Gastroesophageal sphincter (tissue), 4 donors: ENCODE measurements around the gene IL16. TPM values are rescaled to one million over a fixed set of nuclear protein-coding genes. Genes with fewer than 3 reads are reported as not detected.

Experiments used
- ATAC-seq: fragments of 150-250 bp; one replicate; pipeline ENCODE4 v1.9.1; 2016; ENCODE audit warnings: mild to moderate bottlenecking, moderate library complexity
- H3K27ac ChIP-seq, 4 donors: fragments of 200-600 bp; sonication (generic) in 3 of 4; 1 replicate in 3 of 4; 2 replicates in 1 of 4; pipeline ENCODE4 v1.5.1; 2016 to 2019
- H3K27me3 ChIP-seq: fragments of 200-600 bp; sonication (generic); one replicate; pipeline ENCODE4 v1.5.1; 2019
- H3K36me3 ChIP-seq, 2 donors: fragments of 200-600 bp; sonication (generic); one replicate each; pipeline ENCODE4 v1.5.1; 2019; ENCODE audit warnings: control low read depth in 1 of 2
- H3K4me1 ChIP-seq, 3 donors: fragments of 200-600 bp; sonication (generic); 1 replicate in 2 of 3; 2 replicates in 1 of 3; pipeline ENCODE4 v1.5.1; 2016 to 2019; ENCODE audit warnings: control low read depth in 2 of 3
- H3K4me3 ChIP-seq, 2 donors: fragments of 200-600 bp; sonication (generic); one replicate each; pipeline ENCODE4 v1.5.1; 2019; ENCODE audit warnings: mild to moderate bottlenecking in 1 of 2, moderate library complexity in 1 of 2
- H3K9me3 ChIP-seq, 3 donors: fragments of 200-600 bp; sonication (generic); one replicate each; pipeline ENCODE4 v1.5.1; 2017 to 2019; ENCODE audit warnings: control low read depth in 2 of 3
- EP300 ChIP-seq: sonication (generic); formaldehyde crosslinking; IDR thresholded peaks from one replicate; pipeline ENCODE4 v1.6.1; 2017; ENCODE audit warnings: antibody characterized with exemption, mild to moderate bottlenecking
- POLR2A ChIP-seq, 2 donors: fragments of 450-650 bp; IDR thresholded peaks; one replicate each; pipeline ENCODE4 v1.6.1; 2017; ENCODE audit warnings: antibody characterized with exemption in 2 of 2, mild to moderate bottlenecking in 2 of 2, moderate library complexity in 1 of 2
- POLR2AphosphoS5 ChIP-seq: sonication (generic); formaldehyde crosslinking; IDR thresholded peaks from one replicate; pipeline ENCODE4 v1.6.1; 2017; ENCODE audit warnings: antibody characterized with exemption
- WGBS, 2 donors: methylation state at CpG; one replicate each; pipeline ENCODE4 v1.1.5; 2018; ENCODE audit warnings: low coverage in 1 of 2; 5-methylcytosine and 5-hydroxymethylcytosine counted together
- total RNA-seq, 4 donors: library from RNA; depleted of rRNA; stranded (reverse); fragments of >200 nt; gene quantifications; one replicate each; pipeline ENCODE4 v1.1.0, GENCODE V29; 2016
- TF ChIP-seq, protein P1 (sequence below), 4 experiments: fragments of 200-600 bp in 2 of 4; fragments of 450-650 bp in 2 of 4; sonication (generic) in 1 of 4; IDR thresholded peaks; one replicate each; pipeline ENCODE4 v1.5.1; 2017 to 2019; ENCODE audit warnings: antibody characterized with exemption in 4 of 4, mild to moderate bottlenecking in 2 of 4, moderate library complexity in 2 of 4

The IL16 gene
- total RNA-seq, 4 donors from 2014 or later = 15.0 to 35.2 (median 23.6) TPM

DNA sequence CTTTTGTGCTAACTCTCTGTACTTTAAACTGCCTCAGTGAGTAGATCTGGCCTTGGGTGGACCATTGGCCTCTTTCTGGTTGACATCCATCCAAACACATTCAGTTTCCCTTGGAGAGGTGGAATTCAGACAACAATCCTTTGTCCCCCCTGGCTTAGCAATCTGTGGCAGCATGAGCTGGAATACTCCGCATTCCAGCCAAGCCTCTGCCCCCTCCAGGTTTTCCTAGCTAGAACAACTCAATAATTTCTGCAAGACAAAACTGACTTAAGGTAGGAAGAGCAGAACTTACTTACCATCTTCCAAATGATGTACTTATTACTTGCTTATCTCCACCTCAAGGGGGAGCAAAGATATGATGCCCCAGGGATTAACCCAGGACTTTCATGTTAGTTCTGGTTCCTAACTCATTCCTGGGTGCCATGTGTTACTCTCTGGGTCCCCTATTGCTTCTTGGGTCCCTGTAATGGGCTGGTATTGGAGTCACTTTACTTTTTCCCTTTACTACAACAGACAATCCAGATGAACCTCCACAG, 21.8 kb upstream of the IL16 start:
- no peaks in the 10 kb centered on the region for H3K36me3 ChIP-seq
- peak overlapping the region in 1 of 4 donors; percentile 19 for H3K27ac ChIP-seq
- H3K4me3 ChIP-seq = no peak overlapping the region
- WGBS, 2 donors = 100% methylated on average over 1 of the region's 1 CpG; no CpG with 5 or more reads in 1 of the 2 donors
- TF ChIP-seq EP300 (no peak), POLR2A (IDR thresholded peaks at IDR 0.05) (no peak), POLR2AphosphoS5 (no peak)
- TF ChIP-seq, protein P1, sequence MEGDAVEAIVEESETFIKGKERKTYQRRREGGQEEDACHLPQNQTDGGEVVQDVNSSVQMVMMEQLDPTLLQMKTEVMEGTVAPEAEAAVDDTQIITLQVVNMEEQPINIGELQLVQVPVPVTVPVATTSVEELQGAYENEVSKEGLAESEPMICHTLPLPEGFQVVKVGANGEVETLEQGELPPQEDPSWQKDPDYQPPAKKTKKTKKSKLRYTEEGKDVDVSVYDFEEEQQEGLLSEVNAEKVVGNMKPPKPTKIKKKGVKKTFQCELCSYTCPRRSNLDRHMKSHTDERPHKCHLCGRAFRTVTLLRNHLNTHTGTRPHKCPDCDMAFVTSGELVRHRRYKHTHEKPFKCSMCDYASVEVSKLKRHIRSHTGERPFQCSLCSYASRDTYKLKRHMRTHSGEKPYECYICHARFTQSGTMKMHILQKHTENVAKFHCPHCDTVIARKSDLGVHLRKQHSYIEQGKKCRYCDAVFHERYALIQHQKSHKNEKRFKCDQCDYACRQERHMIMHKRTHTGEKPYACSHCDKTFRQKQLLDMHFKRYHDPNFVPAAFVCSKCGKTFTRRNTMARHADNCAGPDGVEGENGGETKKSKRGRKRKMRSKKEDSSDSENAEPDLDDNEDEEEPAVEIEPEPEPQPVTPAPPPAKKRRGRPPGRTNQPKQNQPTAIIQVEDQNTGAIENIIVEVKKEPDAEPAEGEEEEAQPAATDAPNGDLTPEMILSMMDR (IDR thresholded peaks at IDR 0.05) = no peak
- H3K9me3 ChIP-seq = no peaks in the 10 kb centered on the region
- peaks cover 0 to 7% (median 0%) of the 10 kb centered on the region in 3 donors for H3K4me1 ChIP-seq
- no peak for ATAC-seq
- no peaks in the 10 kb centered on the region for H3K27me3 ChIP-seq

GRCh38 chr15:81175496-81175895, 21.2 kb upstream of the IL16 start:
- peak overlapping the region in 1 of 4 donors; percentile 72 for H3K27ac ChIP-seq
- no peak for ATAC-seq
- TF ChIP-seq, protein P1 (IDR thresholded peaks at IDR 0.05) = no peak
- TF ChIP-seq POLR2A (IDR thresholded peaks at IDR 0.05) (no peak), POLR2AphosphoS5 (no peak), EP300 (no peak)
- peaks cover 0 to 7% (median 0%) of the 10 kb centered on the region in 3 donors for H3K4me1 ChIP-seq
- no peak overlapping the region for H3K4me3 ChIP-seq
- no peaks in the 10 kb centered on the region for H3K9me3 ChIP-seq
- H3K27me3 ChIP-seq = no peaks in the 10 kb centered on the region
- 88 to 90% methylated on average over 1 of the region's 1 CpG for WGBS, 2 donors
- H3K36me3 ChIP-seq = no peaks in the 10 kb centered on the region

DNA sequence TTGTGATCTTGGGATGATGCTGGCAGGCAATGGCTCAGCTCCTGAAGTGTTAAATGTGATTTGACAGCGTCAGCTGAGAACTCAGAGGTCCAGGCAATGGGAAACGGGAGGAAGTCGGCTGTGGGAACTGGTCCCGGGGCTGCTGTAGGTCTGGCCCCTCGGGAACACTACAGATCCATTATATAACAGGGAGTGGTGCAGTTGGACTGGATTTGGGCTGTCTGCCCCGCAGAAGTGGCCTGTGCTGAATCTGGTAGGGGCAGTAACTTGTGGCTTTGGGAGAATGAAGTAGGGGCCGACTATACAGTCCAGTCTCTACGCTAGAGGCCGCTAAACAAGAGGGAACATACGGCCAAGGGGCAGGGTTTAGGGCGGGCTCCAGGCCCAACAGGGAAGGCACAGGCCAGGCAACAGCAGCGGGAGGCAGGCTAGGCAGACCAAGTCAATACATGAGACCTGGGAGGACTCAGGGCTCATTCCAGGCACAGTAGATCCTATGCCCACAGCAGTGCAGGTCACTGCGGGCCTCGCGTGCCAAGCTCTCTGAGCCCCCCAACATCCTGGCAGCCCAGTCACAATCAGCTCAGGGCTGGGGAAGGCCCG, 20.3 kb upstream of the IL16 start:
- TF ChIP-seq, protein P1 (IDR thresholded peaks at IDR 0.05) = peak in 1 of 4 experiments; percentile 25
- no peak for TF ChIP-seq POLR2A (IDR thresholded peaks at IDR 0.05)
- no peak for TF ChIP-seq EP300
- TF ChIP-seq POLR2AphosphoS5 = no peak
- Histone ChIP-seq H3K27me3 (peaks cover 3% of the 10 kb centered on the region), H3K27ac (peak overlapping the region in 3 of 4 donors; percentile 57 to 75 (median 72)), H3K36me3 (no peaks in the 10 kb centered on the region), H3K4me3 (no peak overlapping the region), H3K9me3 (no peaks in the 10 kb centered on the region), H3K4me1 (peaks cover 0 to 14% (median 0%) of the 10 kb centered on the region in 3 donors)
- peak; percentile 86 for ATAC-seq
- WGBS, 2 donors = 56% methylated on average over 5 of the region's 16 CpGs; no CpG with 5 or more reads in 1 of the 2 donors

GRCh38 chr15:81178365-81178764, 18.3 kb upstream of the IL16 start:
- Histone ChIP-seq H3K27me3 (peaks cover 8% of the 10 kb centered on the region), H3K36me3 (no peaks in the 10 kb centered on the region), H3K27ac (no peak overlapping the region), H3K4me3 (no peak overlapping the region), H3K9me3 (no peaks in the 10 kb centered on the region), H3K4me1 (peaks cover 0 to 24% (median 0%) of the 10 kb centered on the region in 3 donors)
- WGBS, 2 donors = 75 to 78% methylated on average over 1 to 2 of the region's 2 CpGs
- no peak for TF ChIP-seq POLR2A (IDR thresholded peaks at IDR 0.05)
- TF ChIP-seq EP300 = no peak
- TF ChIP-seq POLR2AphosphoS5 = no peak
- TF ChIP-seq, protein P1 (IDR thresholded peaks at IDR 0.05) = no peak
- no peak for ATAC-seq

DNA sequence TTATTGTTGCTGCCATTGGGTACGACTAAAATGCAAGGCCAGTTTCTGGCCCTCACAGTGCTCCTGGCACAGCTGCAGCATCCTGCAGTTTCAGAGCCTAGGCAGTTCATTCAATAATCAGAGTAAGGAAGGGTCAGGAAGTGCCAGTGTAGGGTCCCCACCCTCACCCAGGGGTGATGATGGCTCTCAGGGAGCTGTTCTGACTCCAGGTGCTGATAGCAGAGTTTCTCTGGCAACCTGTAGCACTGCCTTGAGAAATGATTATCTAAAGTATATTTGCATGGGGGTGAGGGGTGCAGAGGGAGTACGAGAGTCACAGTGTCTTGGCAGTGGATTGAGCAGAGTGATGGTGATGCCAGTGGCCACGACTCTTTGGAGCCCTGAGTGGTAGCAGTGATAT, 15.5 kb upstream of the IL16 start:
- TF ChIP-seq, protein P1 (IDR thresholded peaks at IDR 0.05) = no peak
- TF ChIP-seq EP300 = no peak
- no peak for TF ChIP-seq POLR2A (IDR thresholded peaks at IDR 0.05)
- no peak for TF ChIP-seq POLR2AphosphoS5

More for the DNA sequence above, 15.5 kb upstream of the IL16 start:
- Histone ChIP-seq H3K36me3 (no peaks in the 10 kb centered on the region), H3K27me3 (peaks cover 11% of the 10 kb centered on the region), H3K4me3 (no peak overlapping the region), H3K27ac (peak overlapping the region; percentile 38 to 73 (median 52)), H3K9me3 (no peaks in the 10 kb centered on the region), H3K4me1 (peaks cover 0 to 24% (median 0%) of the 10 kb centered on the region in 3 donors)
- 40 to 60% methylated on average over 1 of the region's 3 CpGs for WGBS, 2 donors
- ATAC-seq = no peak
